Choroid plexus epithelial cell (primary cell): Measurements from ENCODE around the gene ADPRS.

Source experiments
- DNase-seq: peaks from one replicate; pipeline ENCODE4 v3.0.0-alpha.2; 2010; ENCODE audit warnings: low read depth
- H3K4me3 ChIP-seq: 2 replicates; pipeline ENCODE4 v1.5.1; 2011; ENCODE audit warnings: low read depth, mild to moderate bottlenecking, control low read depth, low read length, moderate library complexity
- CTCF ChIP-seq: conservative IDR thresholded peaks from 2 replicates; pipeline ENCODE4 v1.5.1; 2011; ENCODE audit warnings: low read depth, mild to moderate bottlenecking, control low read depth, inconsistent platforms, low read length, moderate library complexity

The ADPRS gene

DNA sequence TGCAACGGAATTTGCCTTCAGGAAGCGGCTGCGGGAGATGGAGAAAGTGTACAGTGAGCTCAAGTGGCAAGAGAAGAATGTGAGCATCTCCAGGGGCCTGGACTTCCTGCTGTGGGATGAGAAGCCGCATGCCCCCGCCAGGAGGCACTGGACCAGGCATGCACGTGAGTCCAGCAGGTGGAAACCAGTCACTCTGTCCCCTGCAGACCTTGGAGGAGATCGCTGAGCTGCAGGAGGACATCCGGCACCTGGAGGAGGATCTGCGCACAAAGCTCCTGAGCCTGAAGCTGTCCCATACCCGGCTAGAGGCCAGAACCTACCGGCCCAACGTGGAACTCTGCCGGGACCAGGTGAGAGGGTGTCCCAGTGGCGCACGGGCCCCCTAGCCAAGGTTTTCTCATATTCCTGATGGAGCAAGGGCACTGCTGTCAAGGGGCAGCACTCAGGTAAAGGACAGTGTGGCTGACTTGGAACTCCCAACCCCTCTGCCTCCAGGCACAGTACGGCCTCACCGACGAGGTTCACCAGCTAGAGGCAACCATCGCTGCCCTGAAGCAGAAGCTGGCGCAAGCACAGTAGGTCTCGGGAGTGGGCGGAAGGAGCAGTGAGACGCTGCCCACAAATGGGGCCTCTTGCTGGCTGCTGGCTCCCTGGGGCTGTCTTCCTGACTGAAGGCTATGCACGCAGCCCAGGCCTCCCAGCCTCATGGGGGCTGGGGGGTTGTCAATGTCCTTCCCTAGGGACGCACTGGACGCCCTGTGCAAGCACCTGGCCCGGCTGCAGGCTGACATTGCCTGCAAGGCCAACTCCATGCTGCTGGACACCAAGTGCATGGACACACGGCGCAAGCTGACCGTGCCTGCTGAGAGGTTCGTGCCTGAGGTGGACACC, 1.2 kb upstream of the ADPRS start:
- peak; percentile 22 for DNase-seq
- no peak overlapping the region for H3K4me3 ChIP-seq
- TF ChIP-seq CTCF, result peak; percentile 10

DNA sequence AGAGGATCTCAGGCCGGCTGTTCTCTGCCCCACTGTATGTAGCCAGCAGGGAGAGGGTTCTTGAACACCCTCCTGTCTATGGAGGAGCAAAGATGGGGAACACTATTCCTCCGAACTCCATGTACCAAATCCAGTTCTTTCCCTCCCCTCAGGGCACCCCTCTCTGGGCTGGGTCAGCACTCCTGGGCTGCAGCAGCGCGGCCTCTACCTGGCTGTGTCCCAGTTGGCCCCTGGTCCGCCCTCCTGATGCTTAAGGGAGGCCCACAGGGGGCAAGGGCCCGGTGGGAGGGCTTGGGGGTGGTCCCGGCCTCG, 471 bp upstream of the ADPRS start:
- DNase-seq, result no peak
- peak overlapping the region; percentile 95 for H3K4me3 ChIP-seq
- no peak for TF ChIP-seq CTCF

DNA sequence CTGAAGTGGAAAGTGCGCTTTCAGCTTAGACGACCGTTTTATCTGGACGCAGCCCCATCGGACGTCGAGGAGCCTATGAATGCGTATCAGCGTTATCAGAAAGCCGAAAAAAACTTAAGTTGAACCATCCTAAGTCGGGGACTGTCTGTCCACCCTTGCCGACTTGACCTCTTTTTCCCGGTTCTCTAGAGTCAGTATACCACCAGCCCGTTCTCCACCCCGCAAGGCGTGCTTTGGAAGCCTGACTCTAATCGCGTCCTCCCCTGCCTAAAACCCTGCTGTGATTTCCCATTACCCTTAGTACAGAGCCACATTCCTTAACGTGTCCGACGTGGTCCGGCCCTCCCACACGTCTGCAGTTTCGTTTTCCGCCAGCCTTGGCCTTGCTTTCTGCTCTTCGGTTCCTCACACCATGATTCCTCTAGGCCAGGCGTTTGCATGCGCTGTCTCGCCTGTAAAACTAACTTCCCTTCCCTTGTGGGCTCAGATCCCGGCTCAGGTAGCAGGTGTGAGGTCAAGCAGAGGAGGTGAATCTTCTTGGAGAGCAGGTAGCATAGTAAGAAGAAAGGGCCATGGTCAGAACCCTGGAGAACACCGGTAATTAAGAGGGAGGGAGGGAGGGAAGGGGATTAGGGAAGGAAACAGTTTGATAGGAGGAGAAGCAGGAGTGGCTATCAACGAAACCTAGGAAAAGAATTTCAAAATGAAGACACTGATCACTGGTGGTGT, 865 bp downstream of the ADPRS start:
- H3K4me3 ChIP-seq, result peak overlapping the region; percentile 95
- DNase-seq, result peak; percentile 86
- TF ChIP-seq CTCF, result no peak

DNA sequence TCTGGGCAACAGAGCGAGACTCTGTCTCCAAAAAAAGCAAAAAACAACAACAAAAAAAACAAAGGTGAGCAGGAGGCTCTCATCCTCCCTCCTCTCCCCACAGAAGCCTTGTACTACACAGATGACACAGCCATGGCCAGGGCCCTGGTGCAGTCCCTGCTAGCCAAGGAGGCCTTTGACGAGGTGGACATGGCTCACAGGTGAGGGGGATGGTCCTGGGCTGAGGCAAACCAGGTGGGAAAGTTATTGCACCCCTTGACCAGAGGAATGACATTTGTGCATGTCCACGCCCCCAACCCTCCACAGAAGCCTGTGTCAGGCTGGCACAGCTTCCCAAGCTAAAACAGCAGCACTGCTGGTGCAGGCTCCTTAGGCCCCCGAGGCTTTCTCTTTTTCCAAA, 2.4 kb downstream of the ADPRS start:
- H3K4me3 ChIP-seq, result no peak overlapping the region
- no peak for TF ChIP-seq CTCF
- no peak for DNase-seq

DNA sequence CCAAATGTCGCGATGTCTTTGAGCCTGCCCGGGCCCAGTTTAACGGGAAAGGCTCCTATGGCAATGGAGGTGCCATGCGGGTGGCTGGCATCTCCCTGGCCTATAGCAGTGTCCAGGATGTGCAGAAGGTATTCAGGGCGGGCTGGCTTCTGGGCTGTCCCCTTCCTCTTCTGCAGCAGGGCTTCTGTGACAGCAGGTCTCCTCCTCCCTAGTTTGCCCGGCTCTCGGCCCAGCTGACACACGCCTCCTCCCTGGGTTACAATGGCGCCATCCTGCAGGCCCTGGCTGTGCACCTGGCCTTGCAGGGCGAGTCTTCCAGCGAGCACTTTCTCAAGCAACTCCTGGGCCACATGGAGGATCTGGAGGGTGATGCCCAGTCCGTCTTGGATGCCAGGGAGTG, 3.0 kb downstream of the ADPRS start:
- H3K4me3 ChIP-seq, result no peak overlapping the region
- TF ChIP-seq CTCF, result no peak
- no peak for DNase-seq

GRCh38 chr1:36092166-36092797, 3.6 kb downstream of the ADPRS start:
- no peak for TF ChIP-seq CTCF
- no peak for DNase-seq
- H3K4me3 ChIP-seq, result no peak overlapping the region
